ENCODE results near the gene LMBRD1.

Gene LMBRD1

DNA sequence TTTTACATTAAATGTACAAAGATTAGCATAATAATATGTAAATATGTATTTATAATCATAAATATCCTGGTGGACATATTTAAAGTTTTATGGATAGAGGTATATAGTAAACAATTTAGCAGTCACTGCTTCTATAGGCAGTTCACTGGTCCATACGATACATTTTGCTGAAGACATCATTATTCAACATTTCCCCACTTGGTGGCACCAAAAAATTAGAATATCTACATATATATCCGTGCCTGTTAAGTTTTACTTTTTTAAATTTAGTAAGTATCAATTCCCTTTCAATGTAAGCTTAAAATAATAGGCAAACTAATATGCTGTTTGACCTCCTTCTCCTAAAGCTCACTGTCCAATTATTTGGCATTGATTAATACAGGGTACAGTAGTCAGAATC is 64.2 kb downstream of the LMBRD1 start:
- H3K27ac ChIP-seq: no peak overlapping the region
- TF ChIP-seq, protein P1, sequence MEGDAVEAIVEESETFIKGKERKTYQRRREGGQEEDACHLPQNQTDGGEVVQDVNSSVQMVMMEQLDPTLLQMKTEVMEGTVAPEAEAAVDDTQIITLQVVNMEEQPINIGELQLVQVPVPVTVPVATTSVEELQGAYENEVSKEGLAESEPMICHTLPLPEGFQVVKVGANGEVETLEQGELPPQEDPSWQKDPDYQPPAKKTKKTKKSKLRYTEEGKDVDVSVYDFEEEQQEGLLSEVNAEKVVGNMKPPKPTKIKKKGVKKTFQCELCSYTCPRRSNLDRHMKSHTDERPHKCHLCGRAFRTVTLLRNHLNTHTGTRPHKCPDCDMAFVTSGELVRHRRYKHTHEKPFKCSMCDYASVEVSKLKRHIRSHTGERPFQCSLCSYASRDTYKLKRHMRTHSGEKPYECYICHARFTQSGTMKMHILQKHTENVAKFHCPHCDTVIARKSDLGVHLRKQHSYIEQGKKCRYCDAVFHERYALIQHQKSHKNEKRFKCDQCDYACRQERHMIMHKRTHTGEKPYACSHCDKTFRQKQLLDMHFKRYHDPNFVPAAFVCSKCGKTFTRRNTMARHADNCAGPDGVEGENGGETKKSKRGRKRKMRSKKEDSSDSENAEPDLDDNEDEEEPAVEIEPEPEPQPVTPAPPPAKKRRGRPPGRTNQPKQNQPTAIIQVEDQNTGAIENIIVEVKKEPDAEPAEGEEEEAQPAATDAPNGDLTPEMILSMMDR (conservative IDR thresholded peaks at IDR 0.05): peak; percentile 43
- TF ChIP-seq ZFX (IDR thresholded peaks at IDR 0.05): no peak

DNA sequence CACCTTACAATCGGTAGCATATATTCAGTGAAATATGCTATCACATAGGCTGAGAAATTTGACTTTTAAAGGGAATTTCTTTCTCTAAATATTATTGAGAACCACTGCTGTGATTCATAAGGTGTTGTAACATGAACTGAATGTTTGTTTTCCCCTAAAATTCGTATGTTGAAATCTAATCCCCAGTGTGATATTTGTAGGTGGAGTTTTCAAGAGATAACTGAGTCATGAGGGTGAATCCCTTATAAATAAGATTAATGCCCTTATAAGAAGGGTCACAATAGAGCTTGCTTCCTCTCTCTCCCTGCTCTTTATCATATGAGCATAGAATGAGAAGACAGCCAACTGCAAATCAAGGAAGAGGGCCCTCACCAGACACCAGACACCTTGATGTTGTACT is 64.8 kb downstream of the LMBRD1 start:
- no peak overlapping the region for H3K27ac ChIP-seq

DNA sequence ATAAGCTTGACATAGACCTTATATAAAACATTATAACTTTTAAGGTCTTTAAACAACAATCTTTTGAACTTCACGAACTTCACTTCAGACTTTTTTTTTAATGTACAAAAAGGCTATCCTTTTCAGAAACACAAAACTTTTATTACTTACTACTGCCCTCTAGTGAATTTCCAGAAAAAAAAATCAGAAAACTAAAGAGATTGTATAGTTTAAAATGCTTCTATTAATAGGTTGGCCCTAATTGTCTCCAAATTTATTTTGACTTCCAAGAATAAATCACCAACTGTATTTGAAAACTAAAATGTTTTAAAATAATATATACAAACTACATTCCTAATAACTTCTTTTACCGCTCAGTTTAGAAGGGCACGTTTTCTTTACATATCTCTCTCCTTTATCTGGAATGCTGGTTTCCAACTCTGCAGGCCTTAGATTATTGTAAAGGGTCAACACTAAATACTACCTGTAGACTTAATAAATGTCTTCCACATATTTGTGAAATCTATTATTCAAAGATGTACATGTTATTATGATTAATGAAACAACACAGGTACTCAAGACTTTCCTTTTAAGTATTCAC is 66.8 kb downstream of the LMBRD1 start:
- no peak for TF ChIP-seq ZFX (IDR thresholded peaks at IDR 0.05)
- TF ChIP-seq, protein P1 (conservative IDR thresholded peaks at IDR 0.05): peak; percentile 46
- no peak overlapping the region for H3K27ac ChIP-seq

More for the DNA sequence above, 64.8 kb downstream of the LMBRD1 start:
- no peak for TF ChIP-seq ZFX (IDR thresholded peaks at IDR 0.05)
- TF ChIP-seq, protein P1 (conservative IDR thresholded peaks at IDR 0.05): no peak

DNA sequence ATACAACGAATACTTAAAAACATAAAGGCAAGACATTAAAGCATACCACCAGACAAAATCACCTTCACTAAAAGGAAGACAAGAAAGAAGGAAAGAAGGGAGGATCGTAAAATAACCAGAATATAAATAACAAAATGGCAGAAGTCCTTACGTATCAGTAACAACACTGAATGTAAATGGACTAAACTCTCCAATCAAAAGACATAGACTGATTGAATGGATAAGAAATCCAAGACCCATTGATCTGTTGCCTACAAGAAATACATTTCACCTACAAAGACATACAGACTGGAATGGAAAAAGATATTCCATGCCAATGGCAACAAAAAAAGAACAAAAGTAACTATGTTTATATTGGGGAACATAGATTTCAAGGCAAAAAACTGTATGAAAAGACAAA is 74.1 kb downstream of the LMBRD1 start:
- no peak for TF ChIP-seq ZFX (IDR thresholded peaks at IDR 0.05)
- TF ChIP-seq, protein P1 (conservative IDR thresholded peaks at IDR 0.05): no peak
- no peak overlapping the region for H3K27ac ChIP-seq

DNA sequence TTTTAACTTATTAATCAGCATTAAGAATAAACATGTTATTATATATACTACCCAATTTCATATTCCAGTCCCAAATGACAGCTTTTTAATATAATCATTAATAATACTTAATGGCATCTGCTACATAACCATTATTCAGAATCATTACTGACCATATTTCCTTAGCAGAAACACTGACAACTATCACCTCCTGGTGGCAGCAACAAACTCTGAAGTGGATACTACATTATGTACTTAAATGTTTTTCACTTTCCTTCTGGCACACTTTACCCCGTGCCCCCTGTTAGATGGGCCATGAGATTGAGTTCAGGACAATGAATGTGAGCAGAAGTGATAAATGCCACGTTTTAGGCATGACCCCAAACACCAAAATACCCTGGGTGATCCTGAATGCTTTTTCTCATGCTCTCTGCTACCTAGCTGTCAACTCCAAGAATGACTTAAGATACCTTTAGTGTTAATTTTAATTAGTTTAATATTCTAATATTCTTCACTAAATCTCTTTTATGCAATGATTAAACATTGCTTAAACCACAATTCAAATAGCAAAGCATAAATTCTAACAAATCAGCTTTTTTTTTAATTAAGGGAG is 77.1 kb downstream of the LMBRD1 start:
- H3K27ac ChIP-seq: no peak overlapping the region
- TF ChIP-seq, protein P1 (conservative IDR thresholded peaks at IDR 0.05): peak; percentile 62
- no peak for TF ChIP-seq ZFX (IDR thresholded peaks at IDR 0.05)

DNA sequence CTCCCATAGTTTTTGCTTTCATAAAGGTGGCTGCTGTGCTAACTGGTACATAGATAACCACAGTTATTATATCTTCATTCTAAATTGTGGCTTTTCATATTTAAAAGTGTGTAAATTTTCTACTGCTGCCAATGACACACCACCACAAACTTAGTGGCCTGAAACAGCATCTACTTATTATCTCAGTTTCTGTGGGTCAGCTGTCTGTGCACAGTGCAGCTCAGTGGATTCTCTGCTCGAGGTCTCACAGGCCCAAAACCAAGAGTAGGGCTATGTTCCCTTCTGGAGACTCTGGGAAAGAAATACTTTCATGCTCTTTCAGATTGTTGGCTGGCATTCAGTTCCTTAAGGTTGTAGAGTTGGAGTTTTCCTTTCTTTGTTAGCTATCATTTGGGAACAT is 90.1 kb downstream of the LMBRD1 start:
- no peak overlapping the region for H3K27ac ChIP-seq
- TF ChIP-seq ZFX (IDR thresholded peaks at IDR 0.05): no peak
- TF ChIP-seq, protein P1 (conservative IDR thresholded peaks at IDR 0.05): no peak

DNA sequence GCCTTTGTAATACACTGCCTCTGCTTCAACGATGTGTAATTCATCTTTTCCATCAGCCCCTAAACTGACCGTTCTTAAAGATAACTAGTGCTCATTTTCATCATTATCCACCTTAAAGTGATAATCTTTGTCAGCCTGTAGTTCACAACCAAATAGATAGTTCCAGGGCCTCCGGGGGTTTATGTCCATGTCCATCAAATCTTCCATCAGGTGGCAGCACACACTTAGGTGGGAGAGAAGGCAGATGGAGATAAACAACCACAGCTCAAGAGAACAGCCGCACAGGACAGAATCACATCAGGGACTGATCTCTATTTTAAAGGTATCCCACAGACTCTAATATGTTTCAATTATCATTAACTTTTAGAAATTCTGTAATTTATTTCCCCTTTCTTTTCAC is 90.9 kb downstream of the LMBRD1 start:
- no peak overlapping the region for H3K27ac ChIP-seq
- TF ChIP-seq, protein P1 (conservative IDR thresholded peaks at IDR 0.05): 0 out of 2 replicates have a peak, but pooled peaks have one; percentile 6
- TF ChIP-seq ZFX (IDR thresholded peaks at IDR 0.05): no peak

Data from C4-2B (cell line).